Endothelial cell (in vitro differentiated cells): ENCODE measurements around the gene MAGOH. TPM values are rescaled to one million over a fixed set of nuclear protein-coding genes. Genes with fewer than 3 reads are reported as not detected.
A peak's percentile ranks its signal among the peaks of the same experiment; 100 is the strongest.

Experiments used
- DNase-seq: peaks from one replicate; pipeline ENCODE4 v3.0.0; 2021; ENCODE audit warnings: low spot score
- H3K27ac Mint-ChIP-seq: one replicate; pipeline ENCODE4 v1.8.0; 2021; ENCODE audit warnings: mixed read lengths, inconsistent platforms; ENCODE audit not compliant: unreplicated experiment
- H3K27me3 Mint-ChIP-seq: one replicate; pipeline ENCODE4 v1.8.0; 2021; ENCODE audit warnings: mild to moderate bottlenecking, moderate library complexity, mixed read lengths, inconsistent platforms; ENCODE audit not compliant: unreplicated experiment
- H3K36me3 Mint-ChIP-seq: one replicate; pipeline ENCODE4 v1.8.0; 2021; ENCODE audit warnings: mild to moderate bottlenecking, low read depth, mixed read lengths, inconsistent platforms; ENCODE audit not compliant: unreplicated experiment
- H3K4me1 Mint-ChIP-seq: one replicate; pipeline ENCODE4 v1.8.0; 2021; ENCODE audit warnings: mild to moderate bottlenecking, mixed read lengths, inconsistent platforms; ENCODE audit not compliant: unreplicated experiment
- H3K4me3 Mint-ChIP-seq: one replicate; pipeline ENCODE4 v1.8.0; 2021; ENCODE audit warnings: mild to moderate bottlenecking, mixed read lengths, inconsistent platforms; ENCODE audit not compliant: unreplicated experiment
- H3K9me3 Mint-ChIP-seq: one replicate; pipeline ENCODE4 v1.8.0; 2021; ENCODE audit warnings: mixed read lengths, inconsistent platforms; ENCODE audit not compliant: unreplicated experiment
- total RNA-seq: library from RNA; stranded (reverse); fragmentation: NEBNext Ultra II Directional; extraction: Animal tissue kit (Norgen Biotek cat#: 25700); gene quantifications from one replicate; pipeline ENCODE4 v1.2.1, GENCODE V29; 2021; ENCODE audit not compliant: unreplicated experiment
- TF ChIP-seq, protein P1 (sequence below): fragments of 200-600 bp; sonication (generic); IDR thresholded peaks from one replicate; pipeline ENCODE4 v1.5.0; 2021; ENCODE audit warnings: antibody characterized with exemption; ENCODE audit not compliant: unreplicated experiment

Gene MAGOH
- total RNA-seq, 1 donor from 2014 or later, result 57.3 TPM

DNA sequence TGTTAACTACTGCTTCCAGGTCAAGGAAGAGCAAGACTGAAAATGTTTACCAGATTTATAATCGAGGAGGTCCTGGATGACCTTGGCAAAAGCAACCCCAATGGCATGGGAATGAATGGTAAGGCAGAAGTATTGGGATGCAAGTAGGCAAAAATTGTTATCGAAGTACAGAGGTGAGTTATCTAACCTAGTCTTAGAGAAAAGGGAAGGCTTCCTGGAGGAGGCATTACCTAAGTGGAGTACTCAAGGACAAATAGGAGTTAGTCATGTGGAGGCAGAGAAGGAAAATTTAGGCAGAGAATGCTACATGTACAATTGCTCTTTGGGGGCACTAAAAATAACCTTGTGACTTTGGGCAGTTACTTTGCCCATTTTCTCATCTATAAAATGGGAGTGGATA, 3.5 kb upstream of the MAGOH start:
- TF ChIP-seq, protein P1, sequence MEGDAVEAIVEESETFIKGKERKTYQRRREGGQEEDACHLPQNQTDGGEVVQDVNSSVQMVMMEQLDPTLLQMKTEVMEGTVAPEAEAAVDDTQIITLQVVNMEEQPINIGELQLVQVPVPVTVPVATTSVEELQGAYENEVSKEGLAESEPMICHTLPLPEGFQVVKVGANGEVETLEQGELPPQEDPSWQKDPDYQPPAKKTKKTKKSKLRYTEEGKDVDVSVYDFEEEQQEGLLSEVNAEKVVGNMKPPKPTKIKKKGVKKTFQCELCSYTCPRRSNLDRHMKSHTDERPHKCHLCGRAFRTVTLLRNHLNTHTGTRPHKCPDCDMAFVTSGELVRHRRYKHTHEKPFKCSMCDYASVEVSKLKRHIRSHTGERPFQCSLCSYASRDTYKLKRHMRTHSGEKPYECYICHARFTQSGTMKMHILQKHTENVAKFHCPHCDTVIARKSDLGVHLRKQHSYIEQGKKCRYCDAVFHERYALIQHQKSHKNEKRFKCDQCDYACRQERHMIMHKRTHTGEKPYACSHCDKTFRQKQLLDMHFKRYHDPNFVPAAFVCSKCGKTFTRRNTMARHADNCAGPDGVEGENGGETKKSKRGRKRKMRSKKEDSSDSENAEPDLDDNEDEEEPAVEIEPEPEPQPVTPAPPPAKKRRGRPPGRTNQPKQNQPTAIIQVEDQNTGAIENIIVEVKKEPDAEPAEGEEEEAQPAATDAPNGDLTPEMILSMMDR, result no peak
- DNase-seq, result no peak
- H3K9me3 Mint-ChIP-seq, result no peaks in the 10 kb centered on the region
- no peak overlapping the region for H3K27ac Mint-ChIP-seq
- H3K27me3 Mint-ChIP-seq, result peaks cover 2% of the 10 kb centered on the region
- H3K36me3 Mint-ChIP-seq, result peaks cover 5% of the 10 kb centered on the region
- no peak overlapping the region for H3K4me3 Mint-ChIP-seq
- peaks cover 21% of the 10 kb centered on the region for H3K4me1 Mint-ChIP-seq

DNA sequence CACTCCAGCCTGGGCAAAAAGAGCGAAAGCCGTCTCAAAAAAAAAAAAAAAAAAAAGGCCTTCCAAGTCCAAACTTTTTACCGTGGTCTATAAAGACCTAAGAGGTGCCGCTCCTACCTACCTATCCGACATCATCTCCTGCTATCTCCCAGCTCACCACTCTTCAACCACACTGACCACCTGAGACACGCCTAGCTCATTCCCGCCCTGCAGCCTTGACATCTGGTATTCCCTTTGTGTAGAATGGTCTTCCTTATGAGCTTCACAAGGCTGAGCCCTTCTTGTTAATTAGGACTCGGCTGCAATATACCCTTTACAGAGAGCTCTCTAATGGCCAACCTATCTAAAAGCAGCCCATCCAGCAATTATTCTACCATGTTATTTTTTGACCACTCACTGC, 680 bp downstream of the MAGOH start:
- no peak for DNase-seq
- Mint-ChIP-seq H3K27me3 (peaks cover 2% of the 10 kb centered on the region), H3K4me3 (peak overlapping the region; percentile 98), H3K9me3 (no peaks in the 10 kb centered on the region), H3K36me3 (peaks cover 22% of the 10 kb centered on the region), H3K27ac (peak overlapping the region; percentile 94), H3K4me1 (peaks cover 13% of the 10 kb centered on the region)
- TF ChIP-seq, protein P1, result no peak

DNA sequence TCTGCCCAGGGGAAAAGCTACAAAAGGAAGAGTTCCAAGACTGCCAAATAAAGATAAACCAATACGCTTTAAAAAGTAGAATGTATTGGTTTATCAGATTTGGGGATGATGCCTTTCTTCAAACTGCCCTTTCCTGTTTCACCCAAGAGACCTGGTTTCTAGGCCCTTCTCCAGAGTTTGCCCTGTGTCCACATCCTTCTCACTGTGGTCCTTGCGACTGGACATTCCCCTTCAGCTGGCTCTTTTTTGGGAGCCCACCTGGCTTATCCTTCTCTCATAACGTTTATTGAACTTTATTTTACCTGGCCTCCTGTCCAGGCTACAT, 17.4 kb downstream of the MAGOH start:
- TF ChIP-seq, protein P1, result no peak
- Mint-ChIP-seq H3K9me3 (no peaks in the 10 kb centered on the region), H3K36me3 (peaks cover 8% of the 10 kb centered on the region), H3K27me3 (no peaks in the 10 kb centered on the region), H3K27ac (peak overlapping the region; percentile 77), H3K4me1 (peaks cover 22% of the 10 kb centered on the region), H3K4me3 (peak overlapping the region; percentile 95)
- no peak for DNase-seq

DNA sequence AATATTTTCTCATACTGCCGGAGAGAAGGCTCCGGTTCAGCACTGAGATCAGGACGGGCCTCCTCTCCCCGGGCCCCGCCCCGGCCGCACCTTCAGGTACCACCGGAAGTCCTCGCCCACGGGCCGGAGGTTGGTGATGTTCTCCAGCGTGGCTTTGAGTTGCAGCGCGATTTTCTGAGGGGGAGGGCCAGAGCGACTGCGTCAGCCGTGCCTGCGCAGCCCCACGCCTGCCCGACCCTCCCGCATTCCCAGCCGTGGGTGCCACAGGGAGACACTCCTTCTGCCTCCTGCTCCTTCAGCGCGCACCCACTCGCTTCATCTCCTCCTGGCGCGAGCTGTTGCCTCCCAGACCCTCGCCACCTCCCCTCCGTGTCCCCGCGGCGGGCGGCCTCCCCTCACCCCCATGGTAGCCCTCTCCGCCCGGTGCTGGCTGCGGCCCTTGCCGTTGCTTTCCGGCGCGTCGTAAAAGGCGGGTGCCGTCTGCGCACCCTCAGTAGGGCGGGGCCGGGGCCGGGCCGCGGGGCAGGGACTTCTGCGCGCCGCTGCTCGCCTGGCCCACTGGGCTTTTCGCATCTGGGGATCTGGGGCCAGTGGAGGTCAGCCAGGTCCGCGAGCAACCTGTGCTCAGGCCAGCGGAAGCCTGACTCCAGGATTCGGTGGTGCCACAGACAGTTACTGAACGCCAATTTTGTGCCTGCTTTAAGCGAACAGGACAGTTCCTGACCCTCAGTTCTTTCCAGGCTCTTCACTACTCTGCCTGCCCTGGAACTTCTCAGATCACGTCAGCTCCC, 18.0 kb downstream of the MAGOH start, which contains the start of gene CZIB:
Gene CZIB (minus strand): TSS at position 464 of the 791 bp plus-strand sequence. CDS start 59 bp downstream, at position 405.
- Mint-ChIP-seq H3K4me1 (peaks cover 22% of the 10 kb centered on the region), H3K9me3 (no peaks in the 10 kb centered on the region), H3K4me3 (peak within 1 kb of the TSS; percentile 95), H3K27me3 (no peaks in the 10 kb centered on the region), H3K36me3 (peaks cover 8% of the 10 kb centered on the region), H3K27ac (peak within 1 kb of the TSS; percentile 77)
- TF ChIP-seq, protein P1, result no peak
- peak; percentile 95 for DNase-seq

DNA sequence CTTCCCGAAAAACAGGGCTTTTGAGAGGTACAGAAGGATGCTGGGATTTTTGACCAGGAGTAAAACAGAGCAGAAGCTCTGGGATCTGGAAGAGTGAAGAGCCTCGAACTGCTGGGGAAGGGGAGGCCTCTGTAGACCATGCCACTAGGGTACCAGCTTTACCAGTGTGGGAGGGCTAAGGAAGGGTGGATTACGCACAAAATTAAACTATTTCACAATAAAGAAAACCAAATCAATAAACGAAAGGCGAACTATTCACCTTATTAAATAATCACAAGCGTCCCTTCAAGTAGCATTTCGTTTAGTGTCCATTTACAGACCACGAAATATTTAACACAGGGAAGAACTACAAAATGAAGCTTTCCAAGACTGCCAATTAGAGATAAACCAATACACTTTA, 18.6 kb downstream of the MAGOH start:
- Mint-ChIP-seq H3K27ac (no peak overlapping the region), H3K4me3 (peak overlapping the region; percentile 95), H3K9me3 (no peaks in the 10 kb centered on the region), H3K4me1 (peaks cover 22% of the 10 kb centered on the region), H3K27me3 (no peaks in the 10 kb centered on the region), H3K36me3 (peaks cover 8% of the 10 kb centered on the region)
- TF ChIP-seq, protein P1, result no peak
- DNase-seq, result no peak
